Measurements from ENCODE around the gene SSBP3. TPM values are rescaled to one million over a fixed set of nuclear protein-coding genes. Genes with fewer than 3 reads are reported as not detected.

SSBP3 gene
- polyA plus RNA-seq, 1 of the 3 experiments (the other 2 are of a cell fraction): 26.2 TPM

DNA sequence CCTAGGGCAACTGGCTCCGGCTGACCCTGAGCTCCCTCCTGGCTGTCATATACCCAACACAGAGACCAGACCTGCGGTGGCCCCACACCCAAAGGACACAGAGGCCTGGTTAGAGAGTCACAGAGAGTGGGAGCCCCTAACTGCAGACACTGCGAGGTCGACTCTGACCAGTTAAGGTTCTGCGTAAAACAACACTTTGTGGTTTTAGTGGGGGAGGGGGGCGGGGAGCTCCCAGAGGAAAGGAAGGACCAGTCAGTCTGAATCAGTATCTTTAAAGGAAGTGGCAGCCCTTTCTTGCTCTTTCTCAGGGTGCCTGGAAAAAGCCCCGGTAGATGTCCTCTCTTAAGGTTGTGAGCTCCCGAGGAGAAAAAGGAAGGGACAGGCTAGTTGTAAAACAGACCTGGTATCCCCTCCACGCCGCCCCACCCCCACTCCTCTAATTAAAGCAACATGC lies 2.4 kb downstream of the SSBP3 start:
- peaks cover 20 to 36% of the 10 kb centered on the region in 2 experiments for H3K4me1 ChIP-seq (ENCODE audit: control insufficient read depth in 1 of 2, insufficient read depth in 2 of 2, low read depth in 1 of 2, low read length in 1 of 2)
- WGBS (ENCODE audit: low lambda C conversion rate): 16% methylated on average over 9 of the region's 10 CpGs
- ChIA-PET CTCF (interaction anchor here (0.6 to 2.5 kb wide), 10 partner anchors 19 to 204 kb away, joined by 3 to 12 read pairs (median 5); partner anchors contain the start of genes CYB5RL and MRPL37), POLR2A (interaction anchor here (1.2 to 1.3 kb wide), 2 partner anchors 10 to 78 kb away, joined by 3 to 4 read pairs; no protein-coding TSS in a partner anchor)
- peaks cover 22% of the 10 kb centered on the region for H3F3A ChIP-seq (replicated peaks; ENCODE audit: insufficient read depth)
- H2AFZ ChIP-seq (ENCODE audit: low read depth): peak overlapping the region; percentile 21; the same call in 1 of the 2 replicates
- H3K4me3 ChIP-seq (ENCODE audit: low read depth in 2 of 2, low read length in 1 of 2): peak overlapping the region; percentile 72 to 84; a peak in 3 of 4 replicates
- peaks cover 29 to 40% of the 10 kb centered on the region in 2 experiments for H3K36me3 ChIP-seq (replicated peaks in 1 of 2; ENCODE audit: control insufficient read depth in 1 of 2, insufficient read depth in 2 of 2, low read length in 1 of 2)
- H3K27ac ChIP-seq (ENCODE audit: low read depth in 2 of 2, low read length in 1 of 2): peak overlapping the region in 1 of 2 experiments; percentile 39; a peak in 2 of 4 replicates
- no peaks in the 10 kb centered on the region for H3K27me3 ChIP-seq (ENCODE audit: insufficient read depth)
- no peak for TF ChIP-seq TEAD4 (IDR thresholded peaks at IDR 0.05; ENCODE audit: borderline replicate concordance, insufficient read depth)
- TF ChIP-seq, protein P1, sequence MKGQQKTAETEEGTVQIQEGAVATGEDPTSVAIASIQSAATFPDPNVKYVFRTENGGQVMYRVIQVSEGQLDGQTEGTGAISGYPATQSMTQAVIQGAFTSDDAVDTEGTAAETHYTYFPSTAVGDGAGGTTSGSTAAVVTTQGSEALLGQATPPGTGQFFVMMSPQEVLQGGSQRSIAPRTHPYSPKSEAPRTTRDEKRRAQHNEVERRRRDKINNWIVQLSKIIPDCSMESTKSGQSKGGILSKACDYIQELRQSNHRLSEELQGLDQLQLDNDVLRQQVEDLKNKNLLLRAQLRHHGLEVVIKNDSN (IDR thresholded peaks at IDR 0.05; ENCODE audit: borderline replicate concordance, low read depth): no peak
- no peak for TF ChIP-seq EZH2phosphoT487 (IDR thresholded peaks at IDR 0.05; ENCODE audit: borderline replicate concordance, low read depth)
- no peak for TF ChIP-seq MAX (IDR thresholded peaks at IDR 0.05; ENCODE audit: low read depth)
- TF ChIP-seq ELF1 (IDR thresholded peaks at IDR 0.05): no peak
- peak; percentile 67 for TF ChIP-seq PBX3 (IDR thresholded peaks at IDR 0.05)
- no peak for TF ChIP-seq REST (IDR thresholded peaks at IDR 0.05; ENCODE audit: low read depth, low read length)
- TF ChIP-seq GABPA (IDR thresholded peaks at IDR 0.05; ENCODE audit: low read depth): no peak
- no peak for TF ChIP-seq EP300 (IDR thresholded peaks at IDR 0.05; ENCODE audit: borderline replicate concordance in 1 of 2, low read depth in 1 of 2, low read length in 1 of 2)
- TF ChIP-seq JUND (IDR thresholded peaks at IDR 0.05): no peak
- TF ChIP-seq NFIC (IDR thresholded peaks at IDR 0.05; ENCODE audit: borderline replicate concordance): no peak
- peak; percentile 31 for TF ChIP-seq CHD2 (IDR thresholded peaks at IDR 0.05; ENCODE audit: low read length, partially characterized antibody)
- TF ChIP-seq, protein P2, sequence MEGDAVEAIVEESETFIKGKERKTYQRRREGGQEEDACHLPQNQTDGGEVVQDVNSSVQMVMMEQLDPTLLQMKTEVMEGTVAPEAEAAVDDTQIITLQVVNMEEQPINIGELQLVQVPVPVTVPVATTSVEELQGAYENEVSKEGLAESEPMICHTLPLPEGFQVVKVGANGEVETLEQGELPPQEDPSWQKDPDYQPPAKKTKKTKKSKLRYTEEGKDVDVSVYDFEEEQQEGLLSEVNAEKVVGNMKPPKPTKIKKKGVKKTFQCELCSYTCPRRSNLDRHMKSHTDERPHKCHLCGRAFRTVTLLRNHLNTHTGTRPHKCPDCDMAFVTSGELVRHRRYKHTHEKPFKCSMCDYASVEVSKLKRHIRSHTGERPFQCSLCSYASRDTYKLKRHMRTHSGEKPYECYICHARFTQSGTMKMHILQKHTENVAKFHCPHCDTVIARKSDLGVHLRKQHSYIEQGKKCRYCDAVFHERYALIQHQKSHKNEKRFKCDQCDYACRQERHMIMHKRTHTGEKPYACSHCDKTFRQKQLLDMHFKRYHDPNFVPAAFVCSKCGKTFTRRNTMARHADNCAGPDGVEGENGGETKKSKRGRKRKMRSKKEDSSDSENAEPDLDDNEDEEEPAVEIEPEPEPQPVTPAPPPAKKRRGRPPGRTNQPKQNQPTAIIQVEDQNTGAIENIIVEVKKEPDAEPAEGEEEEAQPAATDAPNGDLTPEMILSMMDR (IDR thresholded peaks at IDR 0.05): no peak
- no peaks in the 10 kb centered on the region for H3K9me3 ChIP-seq
- no peaks in the 10 kb centered on the region for H3K9me2 ChIP-seq
- H3K9ac ChIP-seq: peak overlapping the region; percentile 64; the same call in 1 of the 2 replicates
- H3K79me2 ChIP-seq (ENCODE audit: insufficient read depth): peaks cover 32% of the 10 kb centered on the region
- peak overlapping the region; percentile 98 for H3K4me2 ChIP-seq
- DNase-seq: no peak
- H4K20me1 ChIP-seq (ENCODE audit: insufficient read depth): peaks cover 5% of the 10 kb centered on the region; the same call in 1 of the 2 replicates
